Measurements from ENCODE around the gene NPDC1.

- TF ChIP-seq CTCF (IDR thresholded peaks at IDR 0.05; ENCODE audit: low read depth, low read length, missing input control) (no peak), EGR1 (IDR thresholded peaks at IDR 0.05; ENCODE audit: low read depth in 2 of 2) (no peak), FOXA2 (IDR thresholded peaks at IDR 0.05) (no peak), TAF1 (conservative IDR thresholded peaks at IDR 0.05) (no peak)
- TF ChIP-seq, protein P1, sequence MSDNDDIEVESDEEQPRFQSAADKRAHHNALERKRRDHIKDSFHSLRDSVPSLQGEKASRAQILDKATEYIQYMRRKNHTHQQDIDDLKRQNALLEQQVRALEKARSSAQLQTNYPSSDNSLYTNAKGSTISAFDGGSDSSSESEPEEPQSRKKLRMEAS (IDR thresholded peaks at IDR 0.05): no peak
These were observed 34.8 kb downstream of the NPDC1 start for GRCh38 chr9:137011156-137011555.
